Neural crest cell (in vitro differentiated cells): Measurements from ENCODE around the gene EFEMP1. TPM values are rescaled to one million over a fixed set of nuclear protein-coding genes. Genes with fewer than 3 reads are reported as not detected.

Experiments used
- DNase-seq: peaks from one replicate; pipeline ENCODE4 v3.0.0; 2021; ENCODE audit warnings: low read depth, mixed read lengths, low spot score
- H3K27ac Mint-ChIP-seq: one replicate; pipeline ENCODE4 v1.8.0; 2021; ENCODE audit warnings: mild to moderate bottlenecking, mixed read lengths; ENCODE audit not compliant: unreplicated experiment
- H3K27me3 Mint-ChIP-seq: 2 replicates; pipeline ENCODE4 v1.8.0; 2021; ENCODE audit warnings: low read depth, mild to moderate bottlenecking, mixed read lengths
- H3K36me3 Mint-ChIP-seq: 2 replicates; pipeline ENCODE4 v1.8.0; 2021; ENCODE audit warnings: low read depth, mild to moderate bottlenecking, mixed read lengths
- H3K4me1 Mint-ChIP-seq: 2 replicates; pipeline ENCODE4 v1.8.0; 2021; ENCODE audit warnings: mixed read lengths
- H3K4me3 Mint-ChIP-seq: one replicate; pipeline ENCODE4 v1.8.0; 2021; ENCODE audit warnings: mild to moderate bottlenecking, mixed read lengths
- H3K9me3 Mint-ChIP-seq: 2 replicates; pipeline ENCODE4 v1.8.0; 2021; ENCODE audit warnings: mixed read lengths
- CTCF ChIP-seq: fragments of 200-600 bp; sonication (generic); conservative IDR thresholded peaks from 2 replicates; pipeline ENCODE4 v1.5.0; 2021; ENCODE audit warnings: antibody characterized with exemption, mild to moderate bottlenecking
- total RNA-seq: library from RNA; stranded (reverse); gene quantifications from 2 replicates; pipeline ENCODE4 v1.2.1, GENCODE V29; 2021

Gene EFEMP1
- total RNA-seq, 1 donor from 2014 or later: 4.1 TPM

- H3K4me1 Mint-ChIP-seq: no peaks in the 10 kb centered on the region
- H3K27ac Mint-ChIP-seq: no peak overlapping the region
- TF ChIP-seq CTCF: no peak
- no peaks in the 10 kb centered on the region for H3K27me3 Mint-ChIP-seq
- no peak overlapping the region for H3K4me3 Mint-ChIP-seq
- H3K9me3 Mint-ChIP-seq: no peaks in the 10 kb centered on the region
- no peaks in the 10 kb centered on the region for H3K36me3 Mint-ChIP-seq
- no peak for DNase-seq
Measured at GRCh38 chr2:55871637-55872036, 51.9 kb downstream of the EFEMP1 start.

- H3K4me3 Mint-ChIP-seq: no peak overlapping the region
- TF ChIP-seq CTCF: no peak
- no peaks in the 10 kb centered on the region for H3K9me3 Mint-ChIP-seq
- no peak for DNase-seq
- H3K27ac Mint-ChIP-seq: no peak overlapping the region
- H3K4me1 Mint-ChIP-seq: peaks cover 5% of the 10 kb centered on the region
- H3K36me3 Mint-ChIP-seq: no peaks in the 10 kb centered on the region
- H3K27me3 Mint-ChIP-seq: no peaks in the 10 kb centered on the region
Measured at GRCh38 chr2:55869637-55870325, 53.8 kb downstream of the EFEMP1 start.

GRCh38 chr2:55865096-55865835, 58.3 kb downstream of the EFEMP1 start:
- Mint-ChIP-seq H3K27me3 (no peaks in the 10 kb centered on the region), H3K27ac (no peak overlapping the region), H3K4me3 (no peak overlapping the region), H3K4me1 (peaks cover 5% of the 10 kb centered on the region), H3K36me3 (no peaks in the 10 kb centered on the region), H3K9me3 (no peaks in the 10 kb centered on the region)
- no peak for TF ChIP-seq CTCF
- DNase-seq: no peak

- DNase-seq: no peak
- no peak for TF ChIP-seq CTCF
- no peaks in the 10 kb centered on the region for H3K9me3 Mint-ChIP-seq
- H3K27me3 Mint-ChIP-seq: no peaks in the 10 kb centered on the region
- no peak overlapping the region for H3K4me3 Mint-ChIP-seq
- peaks cover 5% of the 10 kb centered on the region for H3K4me1 Mint-ChIP-seq
- no peak overlapping the region for H3K27ac Mint-ChIP-seq
- H3K36me3 Mint-ChIP-seq: no peaks in the 10 kb centered on the region
Measured at GRCh38 chr2:55864351-55865084, 59.1 kb downstream of the EFEMP1 start.

GRCh38 chr2:55862673-55863390, 60.8 kb downstream of the EFEMP1 start:
- H3K27ac Mint-ChIP-seq: no peak overlapping the region
- no peak for DNase-seq
- H3K9me3 Mint-ChIP-seq: no peaks in the 10 kb centered on the region
- H3K36me3 Mint-ChIP-seq: no peaks in the 10 kb centered on the region
- peaks cover 5% of the 10 kb centered on the region for H3K4me1 Mint-ChIP-seq
- no peaks in the 10 kb centered on the region for H3K27me3 Mint-ChIP-seq
- H3K4me3 Mint-ChIP-seq: no peak overlapping the region
- no peak for TF ChIP-seq CTCF
